Measurements from ENCODE around the gene PTCRA.
"Not testable (repeated sequence)": the region's sequence is repeated elsewhere in the genome, so short reads cannot be mapped to it uniquely, and the experiment has no call there.

Gene PTCRA

DNA sequence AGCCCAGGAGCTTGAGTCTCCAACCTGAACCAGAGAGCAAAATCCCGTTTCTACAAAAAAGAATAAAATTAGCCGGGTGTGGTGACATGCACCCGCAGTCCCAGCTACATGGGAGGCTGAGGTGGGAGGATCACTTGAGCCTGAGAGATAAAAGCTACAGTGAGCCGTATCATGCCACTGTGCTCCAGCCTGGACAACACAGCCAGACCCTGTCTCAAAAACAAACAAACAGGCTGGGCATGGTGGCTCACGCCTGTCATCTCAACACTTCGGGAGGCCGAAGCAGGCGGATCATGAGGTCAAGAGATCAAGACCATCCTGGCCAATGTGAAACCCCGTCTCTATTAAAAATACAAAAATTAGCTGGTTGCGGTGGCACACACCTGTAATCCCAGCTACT is 11.4 kb upstream of the PTCRA start:
- no peak for DNase-seq

GRCh38 chr6:42907336-42907735 is 8.5 kb upstream of the PTCRA start:
- DNase-seq, result no peak

- DNase-seq, result no peak
Measured at GRCh38 chr6:42909835-42910234, 6.0 kb upstream of the PTCRA start.

DNA sequence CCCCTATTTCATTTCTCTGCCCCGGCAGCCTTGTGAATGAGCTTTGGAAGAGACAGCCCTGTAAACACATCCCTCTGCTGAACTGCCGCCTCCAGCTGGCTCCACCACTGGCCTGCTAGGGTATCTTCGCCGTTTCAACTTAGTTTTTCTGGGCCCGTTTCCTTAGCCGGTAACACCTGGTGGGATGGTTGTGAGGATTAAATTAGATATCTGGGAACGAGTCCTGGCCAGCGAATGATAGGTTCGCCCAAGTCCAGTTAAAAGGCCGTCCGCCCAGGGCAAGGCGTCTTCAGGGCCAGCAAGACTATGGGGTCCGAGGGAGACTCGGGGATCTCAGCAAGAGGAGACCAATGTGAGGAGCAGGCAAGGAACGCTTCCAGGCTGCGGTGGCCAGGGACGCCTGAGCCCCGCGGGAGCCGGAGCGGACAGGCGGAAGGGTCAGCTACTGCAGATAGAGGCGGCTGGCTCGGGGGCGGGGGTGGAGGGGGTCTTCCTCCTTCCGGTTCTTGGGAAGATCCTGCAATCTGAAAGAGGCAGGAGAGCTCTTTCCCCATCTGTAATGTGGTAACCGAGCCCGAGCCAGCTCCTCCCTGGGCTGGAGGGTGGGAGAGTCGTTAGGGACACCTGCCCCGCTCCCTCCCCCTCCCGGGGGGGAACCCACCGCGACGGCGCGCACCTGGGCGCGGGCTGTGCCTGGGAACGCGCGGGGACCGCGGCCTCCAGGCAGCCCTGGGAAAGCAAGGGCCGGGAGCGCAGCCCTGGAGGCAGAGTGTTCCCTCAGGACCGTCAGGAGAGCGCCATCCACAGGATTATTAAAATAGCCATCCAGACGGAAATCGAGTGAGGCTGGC is 4.5 kb upstream of the PTCRA start:
- no peak for DNase-seq

DNA sequence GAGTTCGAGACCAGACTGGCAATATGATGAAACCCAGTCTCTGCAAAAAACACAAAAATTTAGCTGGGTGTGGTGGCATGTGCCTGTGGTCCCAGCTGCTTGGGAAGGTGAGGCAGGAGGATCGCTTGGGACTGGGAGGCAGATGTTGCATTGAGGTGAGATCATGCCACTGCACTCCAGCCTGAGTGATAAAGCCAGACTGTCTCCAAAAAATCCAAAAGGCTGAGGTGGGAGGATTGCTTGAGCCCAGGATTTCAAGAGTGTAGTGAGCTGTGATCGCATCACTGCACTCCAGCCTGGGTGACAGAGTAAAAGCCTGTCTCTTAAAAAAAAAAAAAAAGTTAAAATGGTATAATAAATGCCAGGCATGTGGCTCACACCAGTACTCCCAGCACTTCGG is 1.3 kb upstream of the PTCRA start:
- DNase-seq, result no peak

DNA sequence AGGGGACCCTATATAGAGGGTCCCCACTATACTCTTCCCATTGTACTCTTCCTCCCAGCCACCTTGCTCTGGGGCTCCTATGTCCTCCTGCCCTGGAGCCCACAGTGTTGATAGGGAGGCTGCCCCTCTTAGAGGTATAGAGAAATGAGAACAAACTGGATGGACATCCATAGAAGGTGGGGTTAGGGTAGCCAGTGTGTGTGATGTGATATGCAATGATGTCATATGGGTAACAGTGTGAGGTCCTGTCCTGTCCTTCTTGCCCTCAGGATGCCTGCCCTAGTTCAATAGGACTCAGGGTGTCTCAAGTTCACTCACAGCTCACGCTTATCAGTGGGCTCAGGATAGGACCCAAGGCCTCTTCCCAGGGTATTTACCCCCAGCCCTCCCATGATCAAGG is 435 bp downstream of the PTCRA start:
- DNase-seq, result no peak

DNA sequence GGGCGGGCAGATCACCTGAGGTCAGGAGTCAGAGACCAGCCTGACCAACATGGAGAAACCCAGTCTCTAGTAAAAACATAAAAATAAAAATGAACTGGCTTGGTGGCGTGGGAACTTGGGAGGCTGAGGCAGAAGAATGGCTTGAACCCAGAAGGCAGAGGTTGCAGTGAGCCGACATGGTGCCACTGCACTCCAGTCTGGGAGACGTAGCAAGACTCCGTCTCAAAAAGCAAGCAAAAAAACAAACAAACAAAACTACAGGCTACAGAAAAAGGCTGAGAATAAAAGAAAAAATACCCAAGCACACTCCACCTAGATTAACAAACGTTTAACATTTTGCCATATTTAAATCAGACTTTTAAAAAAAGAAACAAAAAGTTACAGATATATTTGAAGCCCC is 5.9 kb downstream of the PTCRA start:
- no peak for DNase-seq

- no peak for DNase-seq
Measured at GRCh38 chr6:42923666-42924065, 7.8 kb downstream of the PTCRA start.

DNA sequence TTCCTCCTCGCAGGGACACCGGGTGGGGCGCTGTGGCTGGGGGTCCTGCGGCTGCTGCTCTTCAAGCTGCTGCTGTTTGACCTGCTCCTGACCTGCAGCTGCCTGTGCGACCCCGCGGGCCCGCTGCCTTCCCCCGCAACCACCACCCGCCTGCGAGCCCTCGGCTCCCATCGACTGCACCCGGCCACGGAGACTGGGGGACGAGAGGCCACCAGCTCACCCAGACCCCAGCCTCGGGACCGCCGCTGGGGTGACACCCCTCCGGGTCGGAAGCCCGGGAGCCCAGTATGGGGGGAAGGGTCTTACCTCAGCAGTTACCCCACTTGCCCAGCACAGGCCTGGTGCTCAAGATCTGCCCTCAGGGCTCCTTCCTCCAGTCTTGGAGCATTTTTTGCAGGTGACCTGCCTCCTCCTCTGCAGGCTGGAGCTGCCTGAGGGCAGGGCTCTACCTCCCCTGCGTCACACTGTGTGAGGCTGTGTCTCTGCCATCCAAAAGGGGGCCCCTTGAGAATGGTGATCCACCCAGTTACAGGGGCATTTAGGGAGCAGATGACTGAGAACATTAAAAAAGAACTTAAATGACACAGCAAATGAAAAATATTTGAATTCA is 9.5 kb downstream of the PTCRA start:
- no peak for DNase-seq

DNA sequence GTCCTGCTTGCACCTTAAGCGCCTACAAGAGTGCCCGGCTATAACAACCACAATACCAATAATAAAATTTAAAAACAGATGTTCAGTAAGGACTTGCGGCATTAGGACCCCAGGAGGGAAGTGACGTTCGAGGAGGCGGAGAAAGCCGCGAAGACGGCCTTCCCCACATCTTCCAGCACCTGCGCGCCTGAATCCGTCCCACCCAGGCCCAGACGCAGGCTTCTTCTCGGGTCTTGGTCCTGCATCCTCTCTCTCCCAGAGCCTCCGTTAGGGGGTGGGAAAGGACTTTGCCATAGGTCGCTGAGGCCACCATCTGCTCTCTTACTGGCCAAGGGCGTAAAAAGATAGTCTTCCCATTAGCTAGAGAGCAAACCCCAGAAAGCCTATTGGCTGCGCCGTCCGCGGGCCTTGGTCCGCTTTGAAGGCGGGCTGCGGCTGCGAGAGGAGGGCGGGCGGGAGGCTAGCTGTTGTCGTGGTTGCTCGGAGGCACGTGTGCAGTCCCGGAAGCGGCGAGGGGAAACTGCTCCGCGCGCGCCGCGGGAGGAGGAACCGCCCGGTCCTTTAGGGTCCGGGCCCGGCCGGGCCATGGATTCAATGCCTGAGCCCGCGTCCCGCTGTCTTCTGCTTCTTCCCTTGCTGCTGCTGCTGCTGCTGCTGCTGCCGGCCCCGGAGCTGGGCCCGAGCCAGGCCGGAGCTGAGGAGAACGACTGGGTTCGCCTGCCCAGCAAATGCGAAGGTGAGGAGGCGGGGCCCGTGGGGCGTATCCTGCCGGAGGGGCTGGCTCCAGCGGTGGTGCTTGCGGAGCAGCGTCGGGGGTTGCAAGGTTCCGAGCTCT is 13.3 kb downstream of the PTCRA start, which contains the start of gene CNPY3:
TSS of gene CNPY3 (plus strand) at position 495 of the 835 bp plus-strand sequence. CDS start at position 586, 91 bp downstream.
- DNase-seq, result peak; percentile 84 to 86

GRCh38 chr6:42929821-42930360 is 14.0 kb downstream of the PTCRA start:
- peak; percentile 58 to 66 for DNase-seq

GRCh38 chr6:42932412-42932811 is 16.6 kb downstream of the PTCRA start:
- no peak for DNase-seq

- no peak for DNase-seq
Measured at GRCh38 chr6:42933205-42933604, 17.4 kb downstream of the PTCRA start.

DNA sequence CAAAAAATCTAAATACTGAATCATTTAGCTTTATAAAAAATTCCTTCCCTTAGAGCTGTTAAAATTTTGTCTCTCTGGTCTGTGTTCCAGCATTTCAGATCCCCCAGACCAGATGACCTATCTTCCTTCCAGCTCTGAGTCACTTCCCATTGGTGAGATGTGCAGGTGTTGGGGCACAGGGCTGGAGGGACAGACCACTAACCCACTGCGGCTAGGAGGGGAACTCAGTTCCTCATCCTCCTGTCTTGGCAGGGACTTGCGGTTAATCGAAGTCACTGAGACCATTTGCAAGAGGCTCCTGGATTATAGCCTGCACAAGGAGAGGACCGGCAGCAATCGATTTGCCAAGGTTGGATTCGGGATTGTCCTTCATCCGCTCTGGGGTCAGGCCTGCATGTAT is 19.5 kb downstream of the PTCRA start:
- DNase-seq, result no peak

DNA sequence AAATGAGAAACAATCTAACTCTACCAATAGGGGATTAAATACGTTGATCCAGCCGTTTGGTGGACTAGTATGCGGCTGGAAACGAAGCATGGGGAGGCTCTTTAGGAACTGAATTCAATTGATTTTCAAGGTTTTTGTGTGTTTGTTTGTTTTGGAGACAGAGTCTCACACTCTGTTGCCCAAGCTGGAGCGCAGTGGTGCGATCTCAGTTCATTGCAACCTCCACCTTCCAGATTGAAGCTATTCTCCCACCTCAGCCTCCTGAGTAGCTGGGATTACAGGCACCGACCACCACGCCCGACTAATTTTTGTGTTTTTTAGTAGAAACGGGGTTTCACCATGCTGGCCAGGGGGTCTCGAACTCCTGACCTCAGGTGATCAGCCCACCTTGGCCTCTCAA is 20.5 kb downstream of the PTCRA start:
- no peak for DNase-seq

DNA sequence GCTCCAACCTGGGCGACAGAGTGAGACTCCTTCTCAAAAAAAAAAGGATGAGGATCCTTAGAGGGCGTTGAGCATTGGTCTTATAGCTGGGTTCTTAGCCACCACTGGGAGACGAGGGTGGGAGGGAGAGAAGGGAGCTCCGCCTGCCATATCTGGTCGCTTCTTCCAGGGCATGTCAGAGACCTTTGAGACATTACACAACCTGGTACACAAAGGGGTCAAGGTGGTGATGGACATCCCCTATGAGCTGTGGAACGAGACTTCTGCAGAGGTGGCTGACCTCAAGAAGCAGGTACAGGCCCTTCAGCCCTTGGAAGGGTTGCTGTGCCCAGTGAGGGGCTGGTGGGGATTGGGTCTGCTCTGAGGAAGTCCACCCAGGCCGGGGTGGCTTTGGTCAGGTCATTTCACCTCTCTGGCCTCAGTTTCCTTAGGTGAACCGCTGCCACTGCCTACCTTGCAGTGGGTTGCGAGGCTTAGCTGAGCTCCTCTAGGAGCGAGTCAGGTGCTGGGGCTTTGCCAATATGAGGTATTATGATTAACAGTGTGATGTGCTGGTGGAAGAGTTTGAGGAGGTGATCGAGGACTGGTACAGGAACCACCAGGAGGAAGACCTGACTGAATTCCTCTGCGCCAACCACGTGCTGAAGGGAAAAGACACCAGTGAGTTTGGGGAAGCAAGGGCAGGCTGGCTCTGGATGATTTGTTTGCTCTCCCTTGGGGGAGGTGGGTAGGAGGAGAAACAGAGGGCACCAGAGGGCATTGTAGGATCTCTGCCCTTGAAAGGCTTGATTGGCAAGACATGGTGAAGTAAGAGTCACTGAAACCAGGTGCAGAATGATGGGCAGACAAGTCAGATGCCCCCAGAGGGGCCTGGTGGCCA is 21.9 kb downstream of the PTCRA start:
- DNase-seq, result no peak

DNA sequence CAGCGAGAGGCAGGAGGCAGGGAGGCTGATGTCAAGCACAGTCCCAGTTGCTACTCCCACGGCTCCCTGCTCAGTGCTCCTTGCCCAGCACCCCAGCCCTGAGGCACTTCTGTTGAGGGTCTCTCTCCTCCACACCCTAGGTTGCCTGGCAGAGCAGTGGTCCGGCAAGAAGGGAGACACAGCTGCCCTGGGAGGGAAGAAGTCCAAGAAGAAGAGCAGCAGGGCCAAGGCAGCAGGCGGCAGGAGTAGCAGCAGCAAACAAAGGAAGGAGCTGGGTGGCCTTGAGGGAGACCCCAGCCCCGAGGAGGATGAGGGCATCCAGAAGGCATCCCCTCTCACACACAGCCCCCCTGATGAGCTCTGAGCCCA is 22.6 kb downstream of the PTCRA start:
- no peak for DNase-seq

DNA sequence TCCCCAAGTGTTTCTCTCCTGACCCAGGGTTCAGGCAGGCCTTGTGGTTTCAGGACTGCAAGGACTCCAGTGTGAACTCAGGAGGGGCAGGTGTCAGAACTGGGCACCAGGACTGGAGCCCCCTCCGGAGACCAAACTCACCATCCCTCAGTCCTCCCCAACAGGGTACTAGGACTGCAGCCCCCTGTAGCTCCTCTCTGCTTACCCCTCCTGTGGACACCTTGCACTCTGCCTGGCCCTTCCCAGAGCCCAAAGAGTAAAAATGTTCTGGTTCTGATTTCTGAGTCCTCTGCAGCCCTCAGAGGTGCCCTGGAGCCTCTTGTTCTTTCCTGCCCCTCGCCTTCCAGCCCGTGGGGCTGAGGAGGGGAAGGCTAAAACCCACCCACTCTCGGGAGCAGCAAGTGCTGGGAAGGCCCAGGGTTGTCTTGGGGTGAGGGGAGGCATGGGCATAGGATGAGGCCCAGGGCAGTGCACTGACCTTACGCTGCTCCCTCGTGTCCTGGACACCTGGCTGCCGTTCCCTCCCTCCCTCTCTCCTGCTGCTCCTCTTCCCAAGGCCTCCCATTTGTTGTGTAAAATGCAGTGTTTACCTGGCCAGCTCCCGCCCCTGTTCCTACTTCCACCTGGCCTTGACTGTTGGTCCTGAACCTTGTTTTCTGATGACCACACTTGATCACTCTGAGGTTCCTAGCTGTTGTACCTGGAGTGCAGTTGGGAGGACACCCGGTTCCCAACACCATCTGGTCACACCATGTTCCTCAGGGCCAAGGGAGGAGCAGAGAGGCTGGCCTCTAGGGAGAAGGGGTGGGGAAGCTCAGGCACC is 23.3 kb downstream of the PTCRA start:
- DNase-seq, result no peak

DNA sequence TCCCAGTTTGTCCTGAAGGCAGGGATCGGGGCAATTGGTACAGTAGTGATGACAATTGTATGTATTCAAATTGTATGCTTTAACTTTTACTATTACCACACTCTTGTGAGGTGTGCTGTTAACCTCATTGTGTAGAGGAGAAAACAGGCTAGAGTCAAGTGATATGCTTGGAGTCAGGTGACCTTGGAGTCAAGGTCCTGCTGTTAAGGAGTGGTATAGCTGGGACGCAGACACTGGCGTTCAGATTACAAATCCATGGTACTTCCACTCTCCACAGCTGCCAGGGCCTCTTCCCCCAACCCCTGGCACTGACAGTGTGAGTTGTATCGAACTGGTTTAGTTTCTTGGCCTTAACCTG is 23.9 kb downstream of the PTCRA start:
- no peak for DNase-seq

DNA sequence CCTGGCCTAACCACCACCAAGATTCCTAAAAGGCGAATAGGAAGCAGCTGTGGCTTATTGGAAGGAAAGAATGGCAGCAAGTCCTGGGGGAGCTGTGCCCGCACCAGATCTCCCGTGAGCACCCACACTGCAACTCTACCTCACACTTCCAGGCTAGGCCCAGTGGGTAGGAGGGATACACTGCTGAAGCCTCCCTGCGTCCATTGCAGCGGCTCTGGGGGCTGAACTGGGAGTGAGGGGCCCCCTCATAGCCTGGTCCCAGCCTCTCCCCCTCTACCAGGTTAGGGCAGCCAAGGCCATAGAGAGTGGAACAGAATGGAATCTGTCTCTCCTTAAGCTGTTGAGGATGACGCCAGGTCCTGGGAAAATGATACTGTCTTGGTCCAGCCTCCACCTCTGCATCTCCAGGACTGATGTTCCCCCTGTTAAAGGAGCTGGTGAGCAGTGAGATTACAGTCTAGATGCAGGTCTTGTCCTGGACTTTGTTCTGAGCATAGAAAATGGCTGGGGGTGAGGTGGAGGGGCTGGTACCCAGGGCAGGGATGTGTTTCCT is 24.7 kb downstream of the PTCRA start:
- DNase-seq, result no peak

GRCh38 chr6:42941356-42941755 is 25.5 kb downstream of the PTCRA start:
- not testable (repeated sequence) for DNase-seq

All from stimulated activated CD4-positive, alpha-beta T cell treated with anti-CD3 and anti-CD28 coated beads, Interleukin-4, amount 100 ng/mL, for 4 hours (primary cell).